GM13976 (cell line): ENCODE results near the gene PAK3.

ENCODE experiments used
- DNase-seq: peaks from one replicate; pipeline ENCODE4 v3.0.0; 2012; ENCODE audit warnings: low spot score
- CTCF ChIP-seq: IDR thresholded peaks from 2 replicates; pipeline ENCODE4 v1.5.1; 2012; ENCODE audit warnings: borderline replicate concordance, mild to moderate bottlenecking; ENCODE audit not compliant: insufficient read depth; ENCODE audit errors: extremely low read depth, missing control alignments, control extremely low read depth
- in situ Hi-C: fragments of 300-500 bp; cut with MboI; formaldehyde crosslinking; loops from one replicate; pipeline ENCODE4 v1.12.0; 2022; ENCODE audit warnings: low sequenced_read_pairs, mixed read lengths, inconsistent platforms; ENCODE audit not compliant: unreplicated experiment

The PAK3 gene

GRCh38 chrX:111264385-111264784 lies 168.4 kb downstream of the PAK3 start:
- DNase-seq: no peak
- in situ Hi-C loops: no loop called here
- TF ChIP-seq CTCF: no peak

DNA sequence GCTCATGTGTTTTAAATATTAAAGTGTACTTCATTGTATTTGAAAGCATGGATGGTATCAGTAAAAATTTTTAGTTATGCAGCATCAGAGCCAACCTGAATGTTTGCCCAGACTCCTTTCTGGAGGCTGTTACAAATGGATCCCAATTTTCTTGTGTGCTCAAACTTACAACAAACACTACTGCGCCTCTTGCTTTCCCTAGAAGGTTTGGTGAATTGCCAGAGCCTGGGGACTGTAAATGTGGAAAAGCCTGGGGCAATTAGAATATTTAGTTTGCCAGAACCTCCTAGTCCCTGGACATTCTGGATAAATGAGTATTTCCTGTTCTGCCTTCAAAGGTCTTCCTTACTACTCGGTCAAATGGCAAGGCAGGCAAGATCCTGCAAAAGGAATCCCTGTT lies 169.5 kb downstream of the PAK3 start:
- DNase-seq: no peak

GRCh38 chrX:111268506-111268905 lies 172.5 kb downstream of the PAK3 start:
- DNase-seq: no peak
- in situ Hi-C loops: no loop called here
- TF ChIP-seq CTCF: no peak

More for the DNA sequence above, 169.5 kb downstream of the PAK3 start:
- no peak for TF ChIP-seq CTCF
- in situ Hi-C loops: no loop called here

DNA sequence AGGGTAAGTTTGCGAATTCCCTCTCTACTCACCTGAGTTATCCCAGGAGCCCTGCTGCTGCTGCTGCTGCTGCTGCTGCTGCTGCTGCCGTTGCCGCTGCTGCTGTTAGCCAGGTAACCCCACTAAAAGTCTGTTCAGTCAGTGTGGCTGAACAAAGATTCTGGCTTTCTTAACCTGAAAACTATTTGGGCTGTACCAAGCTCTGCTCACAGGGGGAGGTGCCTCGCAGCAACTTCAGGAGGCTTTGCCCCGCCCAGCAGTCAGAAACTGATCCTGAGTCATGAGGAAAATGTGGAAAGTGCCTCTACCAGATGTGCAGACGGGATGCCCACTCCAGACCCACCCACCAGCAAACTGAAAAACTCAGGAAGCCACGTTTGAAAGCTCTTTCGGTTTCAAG lies 174.3 kb downstream of the PAK3 start, which contains the start of gene CAPN6:
Gene CAPN6, minus strand, starts transcription at position 145 of the 400 bp plus-strand sequence. CDS start 6,547 bp downstream, outside the sequence.
- DNase-seq: no peak
- no peak for TF ChIP-seq CTCF
- in situ Hi-C loops: no loop called here
